Measurements from ENCODE around the gene KCNK10. TPM values are rescaled to one million over a fixed set of nuclear protein-coding genes. Genes with fewer than 3 reads are reported as not detected.

The KCNK10 gene
- total RNA-seq, 1 experiment from 2014 or later = 0.96 TPM

GRCh38 chr14:88369496-88369895 lies 46.4 kb upstream of the KCNK10 start (continued):
- TF ChIP-seq, protein P1, sequence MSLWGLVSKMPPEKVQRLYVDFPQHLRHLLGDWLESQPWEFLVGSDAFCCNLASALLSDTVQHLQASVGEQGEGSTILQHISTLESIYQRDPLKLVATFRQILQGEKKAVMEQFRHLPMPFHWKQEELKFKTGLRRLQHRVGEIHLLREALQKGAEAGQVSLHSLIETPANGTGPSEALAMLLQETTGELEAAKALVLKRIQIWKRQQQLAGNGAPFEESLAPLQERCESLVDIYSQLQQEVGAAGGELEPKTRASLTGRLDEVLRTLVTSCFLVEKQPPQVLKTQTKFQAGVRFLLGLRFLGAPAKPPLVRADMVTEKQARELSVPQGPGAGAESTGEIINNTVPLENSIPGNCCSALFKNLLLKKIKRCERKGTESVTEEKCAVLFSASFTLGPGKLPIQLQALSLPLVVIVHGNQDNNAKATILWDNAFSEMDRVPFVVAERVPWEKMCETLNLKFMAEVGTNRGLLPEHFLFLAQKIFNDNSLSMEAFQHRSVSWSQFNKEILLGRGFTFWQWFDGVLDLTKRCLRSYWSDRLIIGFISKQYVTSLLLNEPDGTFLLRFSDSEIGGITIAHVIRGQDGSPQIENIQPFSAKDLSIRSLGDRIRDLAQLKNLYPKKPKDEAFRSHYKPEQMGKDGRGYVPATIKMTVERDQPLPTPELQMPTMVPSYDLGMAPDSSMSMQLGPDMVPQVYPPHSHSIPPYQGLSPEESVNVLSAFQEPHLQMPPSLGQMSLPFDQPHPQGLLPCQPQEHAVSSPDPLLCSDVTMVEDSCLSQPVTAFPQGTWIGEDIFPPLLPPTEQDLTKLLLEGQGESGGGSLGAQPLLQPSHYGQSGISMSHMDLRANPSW (CRISPR knock-in tag; conservative IDR thresholded peaks at IDR 0.05; ENCODE audit: low read depth) = no peak

DNA sequence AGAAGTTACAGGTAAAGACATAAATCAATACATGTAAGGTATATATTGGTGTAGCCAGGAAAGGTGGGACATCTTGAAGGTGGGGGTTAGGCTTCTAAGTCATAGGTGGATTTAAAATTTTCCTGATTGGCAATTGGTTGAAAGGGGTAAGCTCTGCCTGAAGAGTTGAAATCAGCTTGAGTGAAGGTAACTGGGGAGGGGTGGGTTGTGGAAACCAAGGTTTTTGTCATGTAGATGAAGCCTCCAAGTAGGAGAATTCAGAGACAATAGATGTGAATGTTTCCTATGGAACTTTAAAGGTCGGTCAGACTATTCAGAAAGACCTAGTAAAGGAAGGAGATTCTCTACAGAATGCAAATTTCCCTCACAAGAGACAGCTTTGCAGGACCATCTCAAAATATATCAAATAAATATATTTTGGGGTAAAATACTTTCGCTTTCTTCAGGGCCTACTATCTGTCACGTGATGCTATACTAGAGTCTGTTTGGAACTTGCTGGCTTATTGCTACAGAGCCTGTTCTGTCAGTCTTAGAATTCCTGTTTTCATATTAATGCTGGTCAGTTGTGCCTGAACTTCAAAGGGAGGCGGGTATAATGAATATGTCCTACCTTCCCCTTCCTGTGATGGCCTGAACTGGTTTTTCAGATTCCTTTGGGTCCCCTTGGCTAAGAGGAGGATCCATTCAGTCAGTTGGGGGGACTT lies 41.8 kb upstream of the KCNK10 start:
- Mint-ChIP-seq H3K4me3 (peak overlapping the region; percentile 41), H3K4me1 (peaks cover 51% of the 10 kb centered on the region), H3K27ac (peak overlapping the region; percentile 97), H3K9me3 (peaks cover 44% of the 10 kb centered on the region), H3K36me3 (peaks cover 37% of the 10 kb centered on the region), H3K27me3 (ENCODE audit: low read depth) (no peaks in the 10 kb centered on the region)
- ChIA-PET CTCF (interaction anchor here (1.7 kb wide), 2 partner anchors 15 to 176 kb away, joined by 8 to 10 read pairs; no protein-coding TSS in a partner anchor), POLR2A (interaction anchor here (0.8 kb wide), 1 partner anchor 15 kb away, joined by 4 read pairs; no protein-coding TSS in a partner anchor)
- ATAC-seq (peak; percentile 91), DNase-seq (ENCODE audit: low spot score) (peak; percentile 28)
- no peak for TF ChIP-seq KAT7 (CRISPR knock-in tag; IDR thresholded peaks at IDR 0.05; ENCODE audit: borderline replicate concordance)
- TF ChIP-seq ZNF671 (CRISPR knock-in tag; IDR thresholded peaks at IDR 0.05) = 0 out of 2 replicates have a peak, but pooled peaks have one; percentile 24
- peak; percentile 45; the same call in 1 of the 2 replicates for TF ChIP-seq USF1 (CRISPR knock-in tag; IDR thresholded peaks at IDR 0.05)
- TF ChIP-seq MYBL2 (CRISPR knock-in tag; IDR thresholded peaks at IDR 0.05) = peak; percentile 66; the same call in 1 of the 2 replicates
- TF ChIP-seq TEAD4 (CRISPR knock-in tag; IDR thresholded peaks at IDR 0.05) = no peak
- TF ChIP-seq NR2C2 (CRISPR knock-in tag; IDR thresholded peaks at IDR 0.05) = 0 out of 2 replicates have a peak, but pooled peaks have one; percentile 29
- peak; percentile 49 for TF ChIP-seq USF2 (CRISPR knock-in tag; IDR thresholded peaks at IDR 0.05)
- TF ChIP-seq ESRRA (CRISPR knock-in tag; IDR thresholded peaks at IDR 0.05; ENCODE audit: borderline replicate concordance) = no peak

DNA sequence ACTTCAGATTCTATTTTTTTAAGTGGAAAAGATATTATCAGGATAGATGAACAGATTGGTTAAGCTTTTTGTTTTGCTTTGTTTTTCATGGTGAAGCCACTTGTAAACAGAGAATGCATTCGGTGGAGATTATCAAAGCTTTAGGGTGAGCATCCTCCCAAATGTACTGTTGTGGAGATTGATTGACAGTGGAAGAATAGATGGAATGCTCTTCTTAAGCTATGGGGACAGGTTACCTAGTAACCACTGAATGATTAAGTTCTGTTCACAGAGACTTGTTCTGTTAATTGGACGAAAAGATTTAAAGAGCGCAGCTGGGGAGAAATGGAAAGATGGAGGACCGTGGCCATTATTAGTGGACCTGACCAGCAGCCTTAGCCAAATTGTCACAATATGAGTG lies 40.6 kb upstream of the KCNK10 start:
- H3K36me3 Mint-ChIP-seq = peaks cover 27% of the 10 kb centered on the region
- H3K9me3 Mint-ChIP-seq = peaks cover 40% of the 10 kb centered on the region
- peak overlapping the region; percentile 50; the same call in 1 of the 2 replicates for H3K27ac Mint-ChIP-seq
- ATAC-seq = no peak
- ChIA-PET POLR2A (no interaction called here), CTCF (interaction anchor here (1.0 to 1.7 kb wide), 3 partner anchors 16 to 195 kb away, joined by 5 to 8 read pairs (median 5); no protein-coding TSS in a partner anchor)
- no peaks in the 10 kb centered on the region for H3K27me3 Mint-ChIP-seq (ENCODE audit: low read depth)
- no peak for DNase-seq (ENCODE audit: low spot score)
- H3K4me1 Mint-ChIP-seq = peaks cover 51% of the 10 kb centered on the region
- TF ChIP-seq MLX (CRISPR knock-in tag; IDR thresholded peaks at IDR 0.05) (no peak), GABPB1 (CRISPR knock-in tag; IDR thresholded peaks at IDR 0.05) (no peak), ZNF317 (CRISPR knock-in tag; IDR thresholded peaks at IDR 0.05; ENCODE audit: borderline replicate concordance, low read depth) (no peak), E2F4 (CRISPR knock-in tag; IDR thresholded peaks at IDR 0.05; ENCODE audit: borderline replicate concordance, low read depth) (no peak)
- TF ChIP-seq, protein P2, sequence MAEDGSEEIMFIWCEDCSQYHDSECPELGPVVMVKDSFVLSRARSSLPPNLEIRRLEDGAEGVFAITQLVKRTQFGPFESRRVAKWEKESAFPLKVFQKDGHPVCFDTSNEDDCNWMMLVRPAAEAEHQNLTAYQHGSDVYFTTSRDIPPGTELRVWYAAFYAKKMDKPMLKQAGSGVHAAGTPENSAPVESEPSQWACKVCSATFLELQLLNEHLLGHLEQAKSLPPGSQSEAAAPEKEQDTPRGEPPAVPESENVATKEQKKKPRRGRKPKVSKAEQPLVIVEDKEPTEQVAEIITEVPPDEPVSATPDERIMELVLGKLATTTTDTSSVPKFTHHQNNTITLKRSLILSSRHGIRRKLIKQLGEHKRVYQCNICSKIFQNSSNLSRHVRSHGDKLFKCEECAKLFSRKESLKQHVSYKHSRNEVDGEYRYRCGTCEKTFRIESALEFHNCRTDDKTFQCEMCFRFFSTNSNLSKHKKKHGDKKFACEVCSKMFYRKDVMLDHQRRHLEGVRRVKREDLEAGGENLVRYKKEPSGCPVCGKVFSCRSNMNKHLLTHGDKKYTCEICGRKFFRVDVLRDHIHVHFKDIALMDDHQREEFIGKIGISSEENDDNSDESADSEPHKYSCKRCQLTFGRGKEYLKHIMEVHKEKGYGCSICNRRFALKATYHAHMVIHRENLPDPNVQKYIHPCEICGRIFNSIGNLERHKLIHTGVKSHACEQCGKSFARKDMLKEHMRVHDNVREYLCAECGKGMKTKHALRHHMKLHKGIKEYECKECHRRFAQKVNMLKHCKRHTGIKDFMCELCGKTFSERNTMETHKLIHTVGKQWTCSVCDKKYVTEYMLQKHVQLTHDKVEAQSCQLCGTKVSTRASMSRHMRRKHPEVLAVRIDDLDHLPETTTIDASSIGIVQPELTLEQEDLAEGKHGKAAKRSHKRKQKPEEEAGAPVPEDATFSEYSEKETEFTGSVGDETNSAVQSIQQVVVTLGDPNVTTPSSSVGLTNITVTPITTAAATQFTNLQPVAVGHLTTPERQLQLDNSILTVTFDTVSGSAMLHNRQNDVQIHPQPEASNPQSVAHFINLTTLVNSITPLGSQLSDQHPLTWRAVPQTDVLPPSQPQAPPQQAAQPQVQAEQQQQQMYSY (CRISPR knock-in tag; IDR thresholded peaks at IDR 0.05) = no peak
- TF ChIP-seq, protein P3, sequence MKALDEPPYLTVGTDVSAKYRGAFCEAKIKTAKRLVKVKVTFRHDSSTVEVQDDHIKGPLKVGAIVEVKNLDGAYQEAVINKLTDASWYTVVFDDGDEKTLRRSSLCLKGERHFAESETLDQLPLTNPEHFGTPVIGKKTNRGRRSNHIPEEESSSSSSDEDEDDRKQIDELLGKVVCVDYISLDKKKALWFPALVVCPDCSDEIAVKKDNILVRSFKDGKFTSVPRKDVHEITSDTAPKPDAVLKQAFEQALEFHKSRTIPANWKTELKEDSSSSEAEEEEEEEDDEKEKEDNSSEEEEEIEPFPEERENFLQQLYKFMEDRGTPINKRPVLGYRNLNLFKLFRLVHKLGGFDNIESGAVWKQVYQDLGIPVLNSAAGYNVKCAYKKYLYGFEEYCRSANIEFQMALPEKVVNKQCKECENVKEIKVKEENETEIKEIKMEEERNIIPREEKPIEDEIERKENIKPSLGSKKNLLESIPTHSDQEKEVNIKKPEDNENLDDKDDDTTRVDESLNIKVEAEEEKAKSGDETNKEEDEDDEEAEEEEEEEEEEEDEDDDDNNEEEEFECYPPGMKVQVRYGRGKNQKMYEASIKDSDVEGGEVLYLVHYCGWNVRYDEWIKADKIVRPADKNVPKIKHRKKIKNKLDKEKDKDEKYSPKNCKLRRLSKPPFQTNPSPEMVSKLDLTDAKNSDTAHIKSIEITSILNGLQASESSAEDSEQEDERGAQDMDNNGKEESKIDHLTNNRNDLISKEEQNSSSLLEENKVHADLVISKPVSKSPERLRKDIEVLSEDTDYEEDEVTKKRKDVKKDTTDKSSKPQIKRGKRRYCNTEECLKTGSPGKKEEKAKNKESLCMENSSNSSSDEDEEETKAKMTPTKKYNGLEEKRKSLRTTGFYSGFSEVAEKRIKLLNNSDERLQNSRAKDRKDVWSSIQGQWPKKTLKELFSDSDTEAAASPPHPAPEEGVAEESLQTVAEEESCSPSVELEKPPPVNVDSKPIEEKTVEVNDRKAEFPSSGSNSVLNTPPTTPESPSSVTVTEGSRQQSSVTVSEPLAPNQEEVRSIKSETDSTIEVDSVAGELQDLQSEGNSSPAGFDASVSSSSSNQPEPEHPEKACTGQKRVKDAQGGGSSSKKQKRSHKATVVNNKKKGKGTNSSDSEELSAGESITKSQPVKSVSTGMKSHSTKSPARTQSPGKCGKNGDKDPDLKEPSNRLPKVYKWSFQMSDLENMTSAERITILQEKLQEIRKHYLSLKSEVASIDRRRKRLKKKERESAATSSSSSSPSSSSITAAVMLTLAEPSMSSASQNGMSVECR (CRISPR knock-in tag; IDR thresholded peaks at IDR 0.05; ENCODE audit: borderline replicate concordance) = no peak
- H3K4me3 Mint-ChIP-seq = no peak overlapping the region
